ENCODE results near the gene RNF157. TPM values are rescaled to one million over a fixed set of nuclear protein-coding genes. Genes with fewer than 3 reads are reported as not detected.

The RNF157 gene
- total and polyA plus RNA-seq, 9 donors = 1.3 to 4.3 (median 2.5) TPM

- Histone ChIP-seq H3K27me3 (no peaks in the 10 kb centered on the region), H3K36me3 (no peaks in the 10 kb centered on the region), H3K4me3 (no peak overlapping the region), H3K9me3 (no peaks in the 10 kb centered on the region), H3K27ac (no peak overlapping the region), H3K4me1 (ENCODE audit: insufficient read depth) (peaks cover 2% of the 10 kb centered on the region)
- intact Hi-C loops (cut with DNase I) = loop anchor here in 3 of 4 donors (1.0 to 10.0 kb wide), 6 partner anchors 62 to 177 kb away; no protein-coding TSS in a partner anchor
- DNase-seq = no peak
- no peak for TF ChIP-seq CTCF (IDR thresholded peaks at IDR 0.05)
- no peak for TF ChIP-seq POLR2A (IDR thresholded peaks at IDR 0.05)
- no peak for TF ChIP-seq EP300 (IDR thresholded peaks at IDR 0.05)
- WGBS, 3 donors = 89 to 91% (median 90%) methylated on average over 5 of the region's 5 CpGs
Observed at GRCh38 chr17:76120658-76121008, 119.7 kb downstream of the RNF157 start.

- Histone ChIP-seq H3K36me3 (no peaks in the 10 kb centered on the region), H3K4me1 (ENCODE audit: insufficient read depth) (peaks cover 2% of the 10 kb centered on the region), H3K27ac (no peak overlapping the region), H3K27me3 (no peaks in the 10 kb centered on the region), H3K4me3 (no peak overlapping the region), H3K9me3 (no peaks in the 10 kb centered on the region)
- DNase-seq = no peak
- 79 to 82% (median 81%) methylated on average over 19 of the region's 19 CpGs for WGBS, 3 donors
- intact Hi-C loops (cut with DNase I) = loop anchor here in 2 of 4 donors (2.0 to 10.0 kb wide), 5 partner anchors 63 to 178 kb away; no protein-coding TSS in a partner anchor
- no peak for TF ChIP-seq EP300 (IDR thresholded peaks at IDR 0.05)
- TF ChIP-seq POLR2A (IDR thresholded peaks at IDR 0.05) = no peak
- TF ChIP-seq CTCF (IDR thresholded peaks at IDR 0.05) = no peak
Observed at GRCh38 chr17:76119409-76120371, 120.6 kb downstream of the RNF157 start.

- TF ChIP-seq CTCF (IDR thresholded peaks at IDR 0.05) = no peak
- TF ChIP-seq EP300 (IDR thresholded peaks at IDR 0.05) = no peak
- TF ChIP-seq POLR2A (IDR thresholded peaks at IDR 0.05) = no peak
- 85 to 87% (median 86%) methylated on average over 7 of the region's 7 CpGs for WGBS, 3 donors
- no peaks in the 10 kb centered on the region for H3K27me3 ChIP-seq
- H3K4me1 ChIP-seq (ENCODE audit: insufficient read depth) = no peaks in the 10 kb centered on the region
- H3K36me3 ChIP-seq = no peaks in the 10 kb centered on the region
- H3K9me3 ChIP-seq = no peaks in the 10 kb centered on the region
- H3K4me3 ChIP-seq = no peak overlapping the region
- intact Hi-C loops (cut with DNase I) = no loop called here
- DNase-seq = no peak
- no peak overlapping the region for H3K27ac ChIP-seq
Observed at GRCh38 chr17:76115138-76115754, 125.0 kb downstream of the RNF157 start.

DNA sequence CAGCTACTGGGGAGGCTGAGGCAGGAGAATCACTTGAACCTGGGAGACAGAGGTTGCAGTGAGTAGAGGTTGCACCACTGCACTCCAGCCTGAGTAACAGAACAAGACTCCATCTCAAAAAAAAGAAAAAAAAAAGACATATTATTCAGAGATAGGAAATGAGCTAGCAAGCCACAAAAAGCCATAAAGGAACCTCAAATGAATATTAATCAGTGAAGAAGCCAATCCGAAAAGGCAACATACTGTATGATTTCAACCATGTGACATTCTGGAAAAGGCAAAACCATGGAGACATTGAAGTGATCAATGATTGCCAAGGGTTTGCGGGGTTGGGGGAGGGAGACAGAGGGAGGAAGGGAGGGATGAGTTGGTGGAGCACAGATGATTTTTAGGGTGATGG is 128.3 kb downstream of the RNF157 start:
- no peak for DNase-seq
- TF ChIP-seq EP300 (IDR thresholded peaks at IDR 0.05) (no peak), CTCF (IDR thresholded peaks at IDR 0.05) (no peak), POLR2A (IDR thresholded peaks at IDR 0.05) (no peak)
- Histone ChIP-seq H3K27me3 (no peaks in the 10 kb centered on the region), H3K4me3 (no peak overlapping the region), H3K36me3 (no peaks in the 10 kb centered on the region), H3K4me1 (ENCODE audit: insufficient read depth) (no peaks in the 10 kb centered on the region), H3K9me3 (no peaks in the 10 kb centered on the region), H3K27ac (no peak overlapping the region)
- intact Hi-C loops (cut with DNase I) = no loop called here
- 87 to 91% (median 90%) methylated on average over 2 of the region's 2 CpGs for WGBS, 3 donors

All from ovary (tissue), 9 donors.